ENCODE measurements around the gene TMEM81.

The TMEM81 gene

DNA sequence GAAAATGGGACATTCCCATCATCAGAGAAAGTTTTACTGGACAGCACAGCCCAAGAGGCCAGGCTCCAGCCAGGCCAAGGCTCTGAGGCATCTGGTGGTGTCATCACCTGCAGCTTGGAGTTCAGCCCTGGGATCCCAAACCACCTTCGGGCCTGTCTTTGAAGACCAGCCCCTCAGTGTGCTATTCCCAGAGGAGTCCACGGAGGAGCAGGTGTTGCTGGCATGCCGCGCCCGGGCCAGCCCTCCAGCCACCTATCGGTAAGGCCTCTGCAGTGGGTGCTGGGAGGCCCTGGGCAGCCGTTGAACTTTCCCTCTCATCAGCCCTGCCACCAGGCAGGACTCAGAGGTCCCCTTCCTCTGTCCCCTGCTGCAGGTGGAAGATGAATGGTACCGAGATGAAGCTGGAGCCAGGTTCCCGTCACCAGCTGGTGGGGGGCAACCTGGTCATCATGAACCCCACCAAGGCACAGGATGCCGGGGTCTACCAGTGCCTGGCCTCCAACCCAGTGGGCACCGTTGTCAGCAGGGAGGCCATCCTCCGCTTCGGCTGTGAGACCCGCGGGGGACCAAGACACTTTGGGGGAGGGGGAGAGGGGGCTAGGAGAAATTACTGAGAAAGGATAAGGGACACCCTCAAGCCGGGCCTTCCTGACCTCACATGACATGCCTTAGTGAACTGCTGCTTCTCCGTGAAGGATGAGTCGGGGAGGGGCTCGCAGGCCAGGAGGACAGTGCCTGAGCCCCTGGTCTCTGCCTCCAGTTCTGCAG lies 26.3 kb downstream of the TMEM81 start:
- no peak for DNase-seq

DNA sequence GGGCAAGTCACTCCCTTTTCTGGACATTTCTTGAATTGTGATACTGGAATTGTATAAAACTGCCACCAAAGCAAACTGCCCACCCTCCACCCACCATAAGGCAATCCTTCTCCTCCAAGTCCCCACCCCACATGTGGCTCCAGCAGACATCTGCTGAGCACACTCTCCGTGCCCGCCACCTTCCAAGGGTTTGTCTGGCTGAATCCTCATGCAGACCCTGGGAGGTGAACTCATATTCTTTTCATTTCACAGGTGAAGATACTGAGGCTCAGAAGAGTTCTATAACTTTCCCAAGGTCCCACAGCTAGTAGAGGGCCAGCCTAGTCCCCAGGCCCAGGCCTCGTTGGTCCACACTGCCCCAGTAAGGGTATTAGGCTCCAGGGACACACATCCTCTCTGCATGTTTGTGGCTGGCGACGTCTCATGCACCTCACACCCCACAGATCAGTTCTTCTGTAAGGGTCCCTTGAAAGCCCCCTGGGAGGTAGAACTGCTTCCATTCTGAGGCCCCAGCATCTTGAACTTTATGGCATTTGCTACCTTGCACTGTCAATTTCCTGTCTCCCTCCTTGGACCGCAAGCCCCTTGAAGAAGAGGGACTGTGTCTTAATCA lies 27.2 kb downstream of the TMEM81 start:
- DNase-seq: no peak

DNA sequence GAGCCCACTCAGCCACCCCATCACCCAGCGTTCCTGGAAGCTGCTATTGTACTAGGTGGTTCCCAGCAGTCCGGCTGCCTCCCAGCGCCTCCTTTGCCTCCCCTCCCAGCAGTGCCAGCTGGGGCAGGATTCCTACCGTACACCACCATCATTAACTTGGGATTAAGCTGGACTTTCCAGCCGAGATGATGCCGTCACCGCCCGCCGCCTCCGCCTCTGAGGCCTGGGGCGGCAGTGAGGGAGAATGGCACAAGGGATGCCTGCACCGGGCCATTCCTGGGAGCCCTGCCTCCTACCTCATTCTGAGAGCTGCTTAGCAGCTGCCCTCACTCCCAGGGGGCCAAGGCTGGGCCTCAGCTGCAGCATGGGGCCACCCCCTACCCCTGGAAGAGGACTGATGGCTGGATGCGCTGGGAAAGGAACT lies 28.1 kb downstream of the TMEM81 start:
- no peak for DNase-seq

DNA sequence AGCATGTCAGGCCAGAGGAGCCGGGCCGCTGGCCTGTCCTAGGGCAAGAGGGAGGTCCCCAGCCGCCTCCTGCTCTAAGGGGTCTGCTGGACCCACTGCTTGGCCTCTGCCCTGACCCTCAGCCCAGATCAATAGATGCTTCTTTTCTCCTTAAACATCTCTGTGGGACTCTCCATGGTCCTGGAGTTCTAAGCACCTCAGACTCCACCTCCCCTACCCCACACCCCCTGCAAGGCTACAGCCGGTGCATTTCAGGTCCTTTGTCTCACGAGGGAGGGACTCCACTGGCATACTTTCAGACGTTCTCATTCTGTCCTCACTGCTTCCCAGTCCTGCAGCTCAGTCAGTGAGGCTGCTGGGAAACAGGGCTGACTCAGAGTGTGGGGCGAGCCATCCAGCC lies 30.2 kb downstream of the TMEM81 start:
- no peak for DNase-seq

DNA sequence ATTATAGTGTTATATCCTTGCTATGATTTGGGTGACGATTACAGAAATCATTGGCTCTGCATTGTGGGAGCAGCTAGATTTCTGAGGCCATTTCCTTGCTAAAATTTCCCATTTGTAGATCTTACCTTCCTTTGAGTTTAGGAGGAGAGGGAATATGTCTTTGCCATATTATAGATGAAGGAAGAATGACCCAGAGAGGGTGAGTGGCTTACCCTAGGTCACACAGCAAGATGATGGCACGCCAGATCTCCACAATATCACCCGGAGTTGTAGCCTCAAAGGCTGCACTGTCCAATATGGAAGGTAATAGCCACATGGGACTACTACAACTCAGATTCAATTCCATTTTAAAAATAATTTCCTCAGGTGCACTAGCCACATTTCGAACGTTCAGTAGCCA lies 31.0 kb downstream of the TMEM81 start:
- DNase-seq: no peak

DNA sequence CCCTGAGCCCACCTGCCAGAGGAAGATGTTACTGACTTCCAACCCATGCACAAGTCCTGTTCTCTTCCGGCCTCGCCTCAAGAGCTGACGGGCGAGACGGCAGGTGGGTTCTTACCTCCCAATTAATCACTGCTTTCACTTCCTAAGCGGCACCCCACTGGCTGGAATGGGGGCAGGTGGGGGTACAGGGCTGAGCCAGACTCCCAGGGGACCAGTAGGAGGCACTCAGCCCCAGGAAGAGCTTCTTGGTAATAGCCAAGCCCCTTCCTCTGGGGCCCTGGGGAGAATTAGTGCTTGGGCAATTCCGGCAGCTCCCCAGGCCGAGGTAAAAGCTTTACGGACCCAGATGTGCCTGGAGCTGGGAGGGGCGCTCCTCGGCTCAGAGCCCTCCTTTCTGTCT lies 31.6 kb downstream of the TMEM81 start:
- no peak for DNase-seq

DNA sequence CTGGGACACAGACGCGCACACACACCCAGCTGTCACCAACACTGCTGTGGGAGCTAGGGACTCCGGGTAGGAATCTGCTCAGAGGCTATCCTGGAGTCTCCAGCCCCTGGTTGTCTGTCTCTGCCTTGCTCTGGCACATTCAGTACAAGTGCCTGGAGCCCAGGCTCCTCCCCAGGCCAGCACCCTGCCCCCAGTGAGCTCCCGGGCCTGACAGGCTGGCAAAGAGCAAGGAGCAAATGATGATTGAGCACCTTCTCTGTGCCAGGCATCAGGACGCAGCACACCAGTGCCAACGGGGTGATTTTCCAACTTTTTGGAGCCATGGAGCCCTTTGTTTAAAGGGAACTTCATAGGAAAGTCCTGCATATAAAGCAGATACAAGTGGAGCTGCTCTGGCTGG lies 34.8 kb downstream of the TMEM81 start:
- DNase-seq: no peak

DNA sequence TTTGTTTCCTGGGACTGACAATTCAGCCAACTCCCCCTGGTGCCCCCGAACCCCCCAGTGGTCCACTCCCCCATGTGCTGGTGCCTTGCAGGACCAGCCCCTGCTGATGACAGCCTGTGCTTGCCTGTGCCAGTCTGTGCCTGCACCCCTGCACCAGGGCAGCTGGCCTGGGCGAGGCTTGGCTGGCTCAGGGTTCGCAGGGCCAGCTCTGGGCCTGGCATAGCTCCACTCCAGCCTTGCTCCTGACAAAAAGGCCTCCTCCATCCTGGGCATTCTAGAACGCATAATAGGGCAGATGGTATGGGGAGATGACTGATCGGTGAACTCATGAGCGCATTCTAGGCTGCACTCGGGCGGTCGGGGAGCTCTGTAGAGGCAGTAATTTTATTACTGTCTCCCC lies 35.9 kb downstream of the TMEM81 start:
- DNase-seq: no peak

DNA sequence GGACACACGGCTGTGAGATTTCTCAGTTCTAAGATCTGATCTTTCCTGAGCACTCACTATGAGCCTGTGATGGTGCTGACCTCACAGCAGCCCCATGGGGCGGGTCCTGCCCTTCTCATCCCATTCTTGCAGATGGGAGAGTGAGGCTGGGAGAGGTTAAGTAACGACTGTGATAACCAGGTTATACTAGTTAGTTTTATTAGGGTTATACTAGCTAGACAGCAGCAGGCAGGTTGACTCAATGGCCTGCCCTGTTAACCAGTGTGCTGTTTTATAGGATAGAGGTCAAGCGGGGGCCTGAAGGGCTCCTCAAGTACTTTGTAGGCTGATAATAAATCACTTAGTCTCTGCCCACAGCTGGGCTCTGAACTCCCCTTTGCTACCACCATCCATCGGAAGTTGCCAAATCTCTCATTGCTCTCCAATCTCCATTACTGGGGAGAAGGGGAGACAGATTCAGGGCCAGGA lies 36.5 kb downstream of the TMEM81 start:
- no peak for DNase-seq

DNA sequence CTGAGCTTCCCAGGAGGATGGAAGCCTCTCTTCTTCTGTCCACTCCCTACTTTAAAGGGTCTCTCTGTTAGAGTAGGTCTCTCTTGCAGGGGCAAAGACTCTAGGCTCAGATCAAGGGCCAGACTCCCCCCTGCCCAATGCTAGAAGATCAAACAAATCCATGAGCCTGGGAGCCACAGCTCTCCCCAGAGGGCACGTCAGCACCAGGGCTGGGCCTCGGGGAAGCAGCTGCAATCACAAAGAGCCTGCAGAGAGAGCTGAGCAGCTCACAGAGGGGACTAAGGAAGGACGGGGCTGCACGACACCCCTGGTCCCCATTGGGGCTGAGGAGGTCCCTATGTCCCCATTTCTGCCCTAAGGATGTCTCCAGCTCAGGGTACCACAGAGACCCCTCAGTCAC lies 37.4 kb downstream of the TMEM81 start:
- DNase-seq: no peak

DNA sequence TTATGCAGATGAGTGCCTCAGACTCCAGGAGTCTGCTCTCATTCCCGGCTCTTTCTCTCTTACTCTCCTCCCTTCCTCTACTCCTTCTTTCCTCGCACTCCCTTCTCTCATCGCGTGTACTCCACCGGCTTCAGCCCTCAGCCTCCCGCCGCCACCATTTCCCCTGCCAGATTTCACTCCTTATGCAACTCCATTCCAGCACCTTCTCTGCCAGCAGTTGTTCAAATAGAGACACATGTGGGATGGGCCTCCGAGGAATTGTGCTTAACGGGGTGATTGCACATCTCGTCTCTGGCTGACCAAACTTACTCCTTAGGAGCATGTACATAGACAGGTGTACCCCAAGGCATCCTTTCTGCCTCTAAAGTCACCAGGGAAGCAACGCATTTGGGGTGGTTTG lies 39.1 kb downstream of the TMEM81 start:
- no peak for DNase-seq

DNA sequence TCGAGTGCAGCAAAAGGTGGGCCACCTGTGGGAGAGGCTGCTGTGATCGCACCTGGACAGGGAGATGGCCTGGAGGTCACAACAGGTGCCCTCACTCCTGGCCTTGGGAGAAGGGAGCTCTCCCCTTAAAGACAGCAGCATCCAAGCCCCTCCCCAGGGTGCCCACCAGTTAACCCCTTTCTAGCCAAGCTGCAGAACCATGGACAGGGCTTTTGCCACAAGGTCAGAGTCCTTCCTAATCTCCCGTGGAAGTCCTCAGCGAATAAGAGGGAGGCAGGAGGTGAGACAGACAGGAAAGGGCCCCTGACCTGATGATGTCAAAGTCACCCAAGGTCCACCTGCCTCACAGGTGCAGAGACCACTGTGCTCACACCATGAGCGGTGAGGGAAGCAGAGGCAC lies 39.5 kb downstream of the TMEM81 start:
- DNase-seq: no peak

DNA sequence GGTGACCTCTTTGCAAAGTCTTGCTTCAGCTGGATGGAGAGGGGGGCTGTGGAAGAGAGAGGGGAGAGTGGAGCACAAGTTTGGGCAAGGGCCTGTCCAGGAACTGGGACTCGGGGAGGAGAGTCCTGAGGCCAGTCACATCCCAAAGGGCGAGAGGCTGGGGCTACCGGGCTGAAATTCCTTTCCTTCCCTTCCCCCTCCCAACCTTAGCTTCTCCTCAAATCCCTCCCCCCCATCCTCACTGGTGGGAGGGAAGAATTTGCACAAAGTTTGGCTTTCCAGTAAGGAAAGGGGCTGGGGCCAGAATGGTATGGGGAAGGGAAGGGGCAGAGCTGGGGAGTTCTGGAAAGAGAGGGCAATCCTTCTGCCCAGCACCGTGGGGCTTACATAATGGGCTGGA lies 40.4 kb downstream of the TMEM81 start:
- DNase-seq: no peak

DNA sequence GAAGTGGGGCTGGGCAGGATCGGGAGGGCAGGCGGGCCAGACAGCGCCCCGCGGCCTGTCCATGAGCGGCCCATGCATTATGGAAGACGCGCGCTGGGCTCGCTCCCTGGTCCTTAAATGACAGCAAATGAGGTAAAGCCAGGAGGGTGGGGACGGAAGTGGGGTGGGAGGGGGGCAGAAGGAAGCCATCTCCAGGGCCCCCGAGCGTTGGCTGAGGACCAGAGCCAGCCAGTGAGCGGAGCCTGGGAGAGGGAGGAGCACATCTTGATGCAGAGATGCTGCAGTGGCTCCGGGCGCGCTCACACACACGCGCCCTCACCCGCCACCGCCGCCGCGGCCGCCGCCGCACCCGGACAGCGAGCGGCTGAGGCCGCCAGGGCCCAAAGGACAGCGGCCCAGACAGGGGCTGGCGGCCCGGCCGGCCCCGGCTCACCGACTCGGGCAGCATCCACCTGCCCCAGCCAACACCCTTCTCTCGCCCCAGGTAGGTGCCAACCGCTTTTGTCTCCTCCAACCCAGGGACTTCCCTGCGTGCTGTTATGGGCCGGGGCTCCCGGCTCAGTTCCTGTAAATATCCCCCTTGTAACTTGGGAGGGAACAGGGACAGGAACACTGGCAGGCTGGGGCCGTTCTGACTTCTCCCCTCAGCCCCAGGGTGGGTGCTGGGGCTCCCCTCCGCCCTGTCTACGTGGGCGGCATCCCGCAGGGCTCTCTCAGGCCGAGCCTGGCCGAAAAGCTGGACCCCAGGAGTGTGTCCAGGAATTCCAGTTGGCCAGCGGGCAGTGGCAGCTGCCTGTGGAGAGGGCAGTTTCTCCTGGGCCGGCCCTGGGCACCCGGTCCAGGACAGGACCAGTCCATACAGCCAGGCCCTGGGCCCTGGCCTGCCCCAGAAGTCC lies 41.1 kb downstream of the TMEM81 start, which contains the start of gene CNTN2:
Gene CNTN2 (plus strand): TSS at position 302 of the 896 bp plus-strand sequence. CDS start 9,974 bp downstream, outside the sequence.
- no peak for DNase-seq

DNA sequence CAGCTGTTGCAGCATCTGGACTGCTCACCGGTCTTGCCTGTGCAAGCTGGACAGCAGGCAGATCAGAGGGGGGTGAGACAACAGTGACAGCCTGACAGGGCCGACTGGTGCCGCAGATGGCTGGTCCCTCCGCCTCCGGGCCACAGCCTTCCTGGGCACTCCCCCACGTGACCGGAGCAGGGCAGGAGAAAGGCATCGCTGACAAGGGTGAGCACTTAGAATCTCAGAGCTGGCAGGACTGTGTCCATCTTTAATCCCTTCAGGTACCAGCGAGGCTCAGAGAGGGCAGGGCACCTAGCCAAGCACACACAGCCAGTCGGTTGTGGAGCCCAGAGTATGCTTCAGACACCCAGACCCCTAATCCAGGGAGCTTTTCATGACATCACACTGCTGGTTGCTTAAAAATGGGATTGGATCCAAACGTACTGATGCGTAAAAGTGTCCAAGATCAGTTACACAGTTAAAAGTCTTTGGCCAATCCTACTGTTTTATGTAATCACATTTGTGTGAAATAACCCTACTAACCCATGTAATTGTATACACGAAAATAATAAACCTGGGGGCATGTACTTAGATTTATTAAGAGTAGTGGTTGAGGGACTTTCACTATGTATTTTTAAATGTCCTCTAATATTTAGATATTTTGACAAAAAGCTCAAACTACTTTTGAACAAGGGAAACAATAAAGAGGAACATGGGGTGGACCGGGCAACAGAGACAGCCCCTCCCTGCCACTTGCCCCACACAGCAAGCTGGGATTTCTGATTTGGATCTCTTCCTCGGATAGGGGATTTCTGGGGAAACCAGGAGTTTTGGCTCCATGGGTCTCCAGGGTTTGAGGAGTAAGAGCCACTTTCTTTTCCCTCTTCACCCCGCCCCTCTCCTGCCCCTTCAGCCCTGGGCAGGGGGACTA lies 42.0 kb downstream of the TMEM81 start:
- no peak for DNase-seq

DNA sequence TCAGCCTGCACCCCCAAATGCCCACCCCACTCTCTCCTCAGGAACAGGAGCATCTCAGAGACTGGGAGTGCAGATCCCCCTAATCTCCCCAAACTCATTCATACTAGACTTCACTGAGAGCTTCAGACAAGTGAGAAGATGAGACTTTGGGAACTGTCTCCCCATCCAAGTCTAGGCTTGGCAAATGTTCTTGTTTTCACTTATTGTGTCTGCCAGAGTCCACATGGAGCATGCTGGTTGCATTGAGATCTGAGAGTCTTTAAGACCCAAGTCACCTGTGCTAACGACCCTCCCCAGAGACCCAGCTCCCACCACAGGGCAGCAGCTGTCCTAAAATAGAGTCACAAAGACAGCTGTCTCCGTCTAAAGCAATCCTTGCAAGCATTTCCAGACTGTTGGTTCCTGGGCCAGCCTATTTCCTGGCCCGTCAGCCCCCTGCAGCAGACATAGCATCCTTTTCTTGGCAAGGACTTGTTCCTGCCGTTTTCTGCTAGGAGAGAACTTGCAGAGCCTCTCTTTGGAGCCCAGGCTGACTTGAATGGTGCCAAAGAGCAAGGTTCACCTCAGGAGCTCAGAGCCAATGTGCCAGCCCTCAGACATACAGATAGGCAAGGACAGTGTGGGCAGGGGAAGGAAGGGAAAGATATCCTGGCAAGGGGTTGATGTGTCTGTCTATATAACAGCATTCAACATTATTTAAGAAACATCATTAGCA lies 43.1 kb downstream of the TMEM81 start:
- no peak for DNase-seq

DNA sequence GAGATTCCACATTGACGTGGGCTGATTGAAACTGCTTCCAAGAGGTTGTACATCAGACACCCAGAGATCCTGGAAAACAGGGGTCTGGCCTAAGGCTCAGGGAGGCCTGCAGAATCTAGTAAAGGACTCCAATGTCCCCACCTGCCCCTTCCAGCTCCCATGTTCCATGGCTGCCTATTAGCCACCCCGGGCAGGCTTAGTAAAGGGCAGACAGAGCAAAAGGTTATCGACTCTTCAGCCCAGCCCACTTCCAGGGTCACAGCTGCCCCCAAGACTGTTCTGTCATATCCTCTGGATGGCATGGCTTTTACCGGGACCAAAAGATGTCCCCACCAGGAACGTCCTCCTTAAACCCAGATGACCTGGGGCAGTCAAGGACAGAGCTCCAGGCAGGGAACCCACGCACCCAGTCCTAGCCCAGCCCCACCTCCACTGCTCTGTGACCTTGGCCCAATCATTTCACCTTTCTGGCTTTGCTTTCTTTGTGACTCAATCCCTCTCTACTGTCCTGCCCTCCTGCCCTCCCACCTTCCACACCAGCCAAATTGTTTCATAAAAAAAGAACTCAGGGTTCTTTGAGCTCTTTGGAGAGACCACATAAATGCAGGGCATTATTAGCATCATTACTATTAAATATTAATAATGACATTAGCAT lies 46.0 kb downstream of the TMEM81 start:
- DNase-seq: no peak

DNA sequence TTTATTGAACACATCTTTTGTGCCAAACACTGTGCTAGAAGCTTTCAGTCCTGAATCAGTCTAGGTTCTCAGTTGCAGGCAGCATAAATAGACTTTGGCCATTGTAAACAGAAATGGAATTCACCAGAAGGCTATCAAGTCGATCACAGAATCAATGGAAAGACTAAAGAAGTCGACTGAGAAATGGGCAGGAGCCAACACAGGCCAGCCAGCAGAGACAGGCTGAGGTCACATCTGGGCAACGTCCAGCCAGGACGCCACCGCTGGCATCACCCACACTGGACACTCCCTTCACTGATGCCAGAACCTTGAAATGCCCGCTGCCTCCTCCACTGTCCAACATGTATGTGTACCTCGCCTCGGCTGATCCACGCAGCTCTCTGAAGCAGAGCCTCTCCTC lies 46.7 kb downstream of the TMEM81 start:
- no peak for DNase-seq

Measured in NCI-H187 treated with DMSO at 0.1 percent for 48 hours (cell line).